ENCODE data around the gene PTTG1IP2. TPM values are rescaled to one million over a fixed set of nuclear protein-coding genes. Genes with fewer than 3 reads are reported as not detected.
A peak's percentile ranks its signal among the peaks of the same experiment; 100 is the strongest.

The PTTG1IP2 gene
- total RNA-seq, 1 experiment from 2014 or later = not detected

GRCh38 chr7:90474284-90475210 lies 5.1 kb downstream of the PTTG1IP2 start:
- DNase-seq (ENCODE audit: extremely low read depth, low read depth) = peak; percentile 80

GRCh38 chr7:90483251-90483650 lies 13.8 kb downstream of the PTTG1IP2 start:
- no peak for DNase-seq (ENCODE audit: extremely low read depth, low read depth)

GRCh38 chr7:90484706-90485105 lies 15.3 kb downstream of the PTTG1IP2 start:
- DNase-seq (ENCODE audit: extremely low read depth, low read depth) = no peak

- no peak for DNase-seq (ENCODE audit: extremely low read depth, low read depth)
These were observed 16.4 kb downstream of the PTTG1IP2 start for GRCh38 chr7:90485734-90486316.

- no peak for DNase-seq (ENCODE audit: extremely low read depth, low read depth)
These were observed 18.4 kb downstream of the PTTG1IP2 start for GRCh38 chr7:90487808-90488207.

- DNase-seq (ENCODE audit: extremely low read depth, low read depth) = no peak
These were observed 18.8 kb downstream of the PTTG1IP2 start for GRCh38 chr7:90488220-90488619.

- no peak for DNase-seq (ENCODE audit: extremely low read depth, low read depth)
These were observed 22.8 kb downstream of the PTTG1IP2 start for GRCh38 chr7:90492250-90492649.

GRCh38 chr7:90495241-90495640 lies 25.8 kb downstream of the PTTG1IP2 start:
- no peak for DNase-seq (ENCODE audit: extremely low read depth, low read depth)

- no peak for DNase-seq (ENCODE audit: extremely low read depth, low read depth)
These were observed 33.1 kb downstream of the PTTG1IP2 start for GRCh38 chr7:90502539-90502938.

- DNase-seq (ENCODE audit: extremely low read depth, low read depth) = no peak
These were observed 33.9 kb downstream of the PTTG1IP2 start for GRCh38 chr7:90503367-90503766.

- no peak for DNase-seq (ENCODE audit: extremely low read depth, low read depth)
These were observed 38.3 kb downstream of the PTTG1IP2 start for GRCh38 chr7:90507692-90508091.

GRCh38 chr7:90511776-90512175 lies 42.3 kb downstream of the PTTG1IP2 start:
- no peak for DNase-seq (ENCODE audit: extremely low read depth, low read depth)

- no peak for DNase-seq (ENCODE audit: extremely low read depth, low read depth)
These were observed 43.4 kb downstream of the PTTG1IP2 start for GRCh38 chr7:90512821-90513254.

- DNase-seq (ENCODE audit: extremely low read depth, low read depth) = no peak
These were observed 46.8 kb downstream of the PTTG1IP2 start for GRCh38 chr7:90516257-90516656.

GRCh38 chr7:90518630-90519029 lies 49.2 kb downstream of the PTTG1IP2 start:
- no peak for DNase-seq (ENCODE audit: extremely low read depth, low read depth)

- peak; percentile 68 for DNase-seq (ENCODE audit: extremely low read depth, low read depth)
These were observed 51.0 kb downstream of the PTTG1IP2 start for GRCh38 chr7:90520484-90520883.

- no peak for DNase-seq (ENCODE audit: extremely low read depth, low read depth)
These were observed 60.8 kb downstream of the PTTG1IP2 start for GRCh38 chr7:90530263-90530662.

- no peak for DNase-seq (ENCODE audit: extremely low read depth, low read depth)
These were observed 62.9 kb downstream of the PTTG1IP2 start for GRCh38 chr7:90532231-90532929.

- DNase-seq (ENCODE audit: extremely low read depth, low read depth) = no peak
These were observed 67.0 kb downstream of the PTTG1IP2 start for GRCh38 chr7:90536449-90536848.

GRCh38 chr7:90538405-90538804 lies 69.0 kb downstream of the PTTG1IP2 start:
- DNase-seq (ENCODE audit: extremely low read depth, low read depth) = no peak

- no peak for DNase-seq (ENCODE audit: extremely low read depth, low read depth)
These were observed 71.0 kb downstream of the PTTG1IP2 start for GRCh38 chr7:90540406-90540805.

Data from NCI-H460 (cell line).